Mucosa of rectum (tissue), 2 donors: ENCODE results near the gene TSPAN18.

Experiments
- H3K27ac ChIP-seq, 2 donors: one replicate each; pipeline ENCODE4 v1.7.0; 2013; ENCODE audit warnings: inconsistent platforms in 2 of 2, low read depth in 2 of 2, low read length in 2 of 2
- H3K27me3 ChIP-seq, 2 donors: one replicate each; pipeline ENCODE4 v1.7.0; 2013; ENCODE audit warnings: low read length in 2 of 2; ENCODE audit not compliant: control insufficient read depth in 2 of 2, insufficient read depth in 2 of 2
- H3K36me3 ChIP-seq, 2 donors: one replicate each; pipeline ENCODE4 v1.7.0; 2013; ENCODE audit warnings: low read length in 2 of 2; ENCODE audit not compliant: control insufficient read depth in 2 of 2, insufficient read depth in 2 of 2
- H3K4me1 ChIP-seq, 2 donors: one replicate each; pipeline ENCODE4 v1.7.0; 2013; ENCODE audit warnings: low read length in 2 of 2, mild to moderate bottlenecking in 1 of 2; ENCODE audit not compliant: control insufficient read depth in 2 of 2, insufficient read depth in 2 of 2
- H3K4me3 ChIP-seq, 2 donors: one replicate each; pipeline ENCODE4 v1.7.0; 2013; ENCODE audit warnings: low read length in 2 of 2
- H3K9ac ChIP-seq, 2 donors: one replicate each; pipeline ENCODE4 v1.7.0; 2013; ENCODE audit warnings: low read length in 2 of 2, low read depth in 1 of 2, mild to moderate bottlenecking in 1 of 2
- H3K9me3 ChIP-seq, 2 donors: one replicate each; pipeline ENCODE4 v1.7.0; 2013; ENCODE audit warnings: low read length in 2 of 2; ENCODE audit not compliant: control insufficient read depth in 2 of 2
- donor health status: healthy.
- donor health status: Normal muscosa, but diverticular disease.

The TSPAN18 gene

GRCh38 chr11:44709966-44710365 lies 16.8 kb upstream of the TSPAN18 start:
- Histone ChIP-seq H3K36me3 (no peaks in the 10 kb centered on the region), H3K9me3 (no peaks in the 10 kb centered on the region), H3K4me1 (no peaks in the 10 kb centered on the region), H3K4me3 (no peak overlapping the region), H3K27ac (no peak overlapping the region), H3K27me3 (peaks cover 0 to 2% of the 10 kb centered on the region in 2 donors), H3K9ac (no peak overlapping the region)

- H3K27me3 ChIP-seq, result peaks cover 0 to 3% of the 10 kb centered on the region in 2 donors
- no peaks in the 10 kb centered on the region for H3K4me1 ChIP-seq
- no peak overlapping the region for H3K27ac ChIP-seq
- H3K36me3 ChIP-seq, result no peaks in the 10 kb centered on the region
- no peak overlapping the region for H3K9ac ChIP-seq
- no peaks in the 10 kb centered on the region for H3K9me3 ChIP-seq
- no peak overlapping the region for H3K4me3 ChIP-seq
These were observed 15.5 kb upstream of the TSPAN18 start for GRCh38 chr11:44711113-44711786.

GRCh38 chr11:44711787-44712608 lies 14.8 kb upstream of the TSPAN18 start:
- no peaks in the 10 kb centered on the region for H3K9me3 ChIP-seq
- no peak overlapping the region for H3K4me3 ChIP-seq
- H3K36me3 ChIP-seq, result no peaks in the 10 kb centered on the region
- peaks cover 0 to 3% of the 10 kb centered on the region in 2 donors for H3K27me3 ChIP-seq
- no peak overlapping the region for H3K27ac ChIP-seq
- no peak overlapping the region for H3K9ac ChIP-seq
- H3K4me1 ChIP-seq, result no peaks in the 10 kb centered on the region

GRCh38 chr11:44713022-44713421 lies 13.7 kb upstream of the TSPAN18 start:
- no peak overlapping the region for H3K4me3 ChIP-seq
- no peaks in the 10 kb centered on the region for H3K36me3 ChIP-seq
- H3K27me3 ChIP-seq, result peaks cover 0 to 3% of the 10 kb centered on the region in 2 donors
- no peaks in the 10 kb centered on the region for H3K4me1 ChIP-seq
- no peak overlapping the region for H3K9ac ChIP-seq
- H3K27ac ChIP-seq, result no peak overlapping the region
- no peaks in the 10 kb centered on the region for H3K9me3 ChIP-seq

- H3K27ac ChIP-seq, result no peak overlapping the region
- H3K9ac ChIP-seq, result no peak overlapping the region
- no peak overlapping the region for H3K4me3 ChIP-seq
- no peaks in the 10 kb centered on the region for H3K4me1 ChIP-seq
- no peaks in the 10 kb centered on the region for H3K9me3 ChIP-seq
- H3K27me3 ChIP-seq, result peaks cover 2 to 4% of the 10 kb centered on the region in 2 donors
- H3K36me3 ChIP-seq, result no peaks in the 10 kb centered on the region
These were observed 10.5 kb upstream of the TSPAN18 start for GRCh38 chr11:44716256-44716655.

- no peak overlapping the region for H3K9ac ChIP-seq
- no peak overlapping the region for H3K27ac ChIP-seq
- no peak overlapping the region for H3K4me3 ChIP-seq
- no peaks in the 10 kb centered on the region for H3K4me1 ChIP-seq
- H3K27me3 ChIP-seq, result peaks cover 2 to 4% of the 10 kb centered on the region in 2 donors
- H3K36me3 ChIP-seq, result no peaks in the 10 kb centered on the region
- no peaks in the 10 kb centered on the region for H3K9me3 ChIP-seq
These were observed 8.7 kb upstream of the TSPAN18 start for GRCh38 chr11:44718057-44718456.

GRCh38 chr11:44718612-44719390 lies 8.0 kb upstream of the TSPAN18 start:
- H3K4me3 ChIP-seq, result no peak overlapping the region
- no peak overlapping the region for H3K27ac ChIP-seq
- no peak overlapping the region for H3K9ac ChIP-seq
- H3K27me3 ChIP-seq, result peaks cover 2 to 4% of the 10 kb centered on the region in 2 donors
- H3K36me3 ChIP-seq, result no peaks in the 10 kb centered on the region
- no peaks in the 10 kb centered on the region for H3K9me3 ChIP-seq
- H3K4me1 ChIP-seq, result no peaks in the 10 kb centered on the region

- Histone ChIP-seq H3K27ac (no peak overlapping the region), H3K4me1 (peaks cover 5 to 6% of the 10 kb centered on the region in 2 donors)
These were observed 1.6 kb upstream of the TSPAN18 start for GRCh38 chr11:44725016-44725685.

GRCh38 chr11:44725757-44726282 lies 942 bp upstream of the TSPAN18 start:
- no peaks in the 10 kb centered on the region for H3K36me3 ChIP-seq
- no peak overlapping the region for H3K9ac ChIP-seq
- H3K4me3 ChIP-seq, result no peak overlapping the region
- H3K27ac ChIP-seq, result peak overlapping the region in 1 of 2 donors; percentile 52
- no peaks in the 10 kb centered on the region for H3K9me3 ChIP-seq
- H3K4me1 ChIP-seq, result peaks cover 5 to 6% of the 10 kb centered on the region in 2 donors
- peaks cover 20 to 21% of the 10 kb centered on the region in 2 donors for H3K27me3 ChIP-seq

More at GRCh38 chr11:44725016-44725685, 1.6 kb upstream of the TSPAN18 start:
- Histone ChIP-seq H3K9ac (no peak overlapping the region), H3K36me3 (no peaks in the 10 kb centered on the region), H3K27me3 (peaks cover 20% of the 10 kb centered on the region in 2 donors), H3K4me3 (no peak overlapping the region), H3K9me3 (no peaks in the 10 kb centered on the region)
